T-cell (primary cell): ENCODE results near the gene NAV2. TPM values are rescaled to one million over a fixed set of nuclear protein-coding genes. Genes with fewer than 3 reads are reported as not detected.

Experiments
- ATAC-seq, 4 experiments: fragments of 200-7000 bp in 3 of 4; fragments of 150-1000 bp in 1 of 4; cut with Tn5 transposase; replicated peaks in 1 of 4; 1 replicate in 3 of 4; 2 replicates in 1 of 4; pipeline ENCODE4 v1.10.0; 2021; ENCODE audit warnings: moderate library complexity in 3 of 4, mild to moderate bottlenecking in 2 of 4, moderate number of reproducible peaks in 1 of 4
- CTCF ChIA-PET, 2 donors: fragments of 300-600 bp; sonication (Branson Sonifier 250); formaldehyde crosslinking; loops; one replicate each; lab custom pipeline; 2022; ENCODE audit warnings: antibody characterized with exemption in 2 of 2; lab: Charles Lee
- POLR2A ChIA-PET, 2 donors: fragments of 300-600 bp; sonication (Branson Sonifier 250); formaldehyde crosslinking; loops; one replicate each; lab custom pipeline; 2022; ENCODE audit warnings: antibody characterized with exemption in 2 of 2; lab: Charles Lee
- DNase-seq, 35 experiments: peaks; one replicate each; pipeline versions ENCODE4 v3.0.0 to v3.0.0-alpha.2; 2013 to 2023
- H3K27ac ChIP-seq: one replicate; pipeline ENCODE4 v1.5.1; 2013; ENCODE audit warnings: low read length
- H3K27me3 ChIP-seq, 2 experiments: replicated peaks in 1 of 2; 1 replicate in 1 of 2; 2 replicates in 1 of 2; pipeline versions ENCODE4 v1.6.1 to v1.7.0; 2013; ENCODE audit warnings: low read length in 1 of 2, mixed read lengths in 1 of 2; ENCODE audit not compliant: control insufficient read depth in 2 of 2, insufficient read depth in 2 of 2; ENCODE audit errors: extremely low read depth in 1 of 2
- H3K36me3 ChIP-seq, 2 donors: 1 replicate in 1 of 2; 2 replicates in 1 of 2; pipeline versions ENCODE4 v1.6.1 to v1.7.0; 2013; ENCODE audit warnings: low read length in 1 of 2; ENCODE audit not compliant: control insufficient read depth in 2 of 2, insufficient read depth in 1 of 2; ENCODE audit errors: extremely low read depth in 1 of 2
- H3K4me1 ChIP-seq, 2 experiments: 1 replicate in 1 of 2; 2 replicates in 1 of 2; pipeline versions ENCODE4 v1.6.1 to v1.7.0; 2013; ENCODE audit warnings: low read length in 2 of 2, mixed read lengths in 1 of 2; ENCODE audit not compliant: insufficient read depth in 2 of 2, control insufficient read depth in 1 of 2; ENCODE audit errors: extremely low read depth in 1 of 2
- H3K4me3 ChIP-seq, 2 donors: 1 replicate in 1 of 2; 2 replicates in 1 of 2; pipeline versions ENCODE4 v1.5.1 to v1.7.0; 2013; ENCODE audit warnings: mild to moderate bottlenecking in 2 of 2, low read length in 1 of 2, moderate library complexity in 1 of 2; ENCODE audit not compliant: control insufficient read depth in 1 of 2; ENCODE audit errors: extremely low read depth in 1 of 2
- H3K9me3 ChIP-seq: 2 replicates; pipeline ENCODE4 v1.7.0; 2013
- H3K27ac Mint-ChIP-seq, 2 donors: one replicate each; pipeline ENCODE4 v1.8.0; 2020 to 2021; ENCODE audit warnings: mild to moderate bottlenecking in 2 of 2, mixed read lengths in 2 of 2
- H3K27me3 Mint-ChIP-seq, 2 donors: one replicate each; pipeline ENCODE4 v1.8.0; 2021 to 2022; ENCODE audit warnings: mixed read lengths in 2 of 2
- H3K36me3 Mint-ChIP-seq: one replicate; pipeline ENCODE4 v1.8.0; 2021; ENCODE audit warnings: mixed read lengths
- H3K4me1 Mint-ChIP-seq, 3 donors: one replicate each; pipeline ENCODE4 v1.8.0; 2020 to 2022; ENCODE audit warnings: mixed read lengths in 3 of 3, mild to moderate bottlenecking in 1 of 3
- H3K4me3 Mint-ChIP-seq, 3 donors: one replicate each; pipeline ENCODE4 v1.8.0; 2020 to 2022; ENCODE audit warnings: mild to moderate bottlenecking in 3 of 3, mixed read lengths in 3 of 3, moderate library complexity in 3 of 3
- H3K9me3 Mint-ChIP-seq, 3 donors: one replicate each; pipeline ENCODE4 v1.8.0; 2020 to 2022; ENCODE audit warnings: mixed read lengths in 3 of 3
- WGBS: methylation state at CpG from one replicate; pipeline ENCODE4 v1.1.5; 2013; ENCODE audit warnings: missing lambda C conversion rate; ENCODE audit not compliant: insufficient coverage; 5-methylcytosine and 5-hydroxymethylcytosine counted together
- total RNA-seq, 35 experiments: library from RNA in 6 of 35; stranded (reverse) in 6 of 35; fragments of 120-200 nt in 1 of 35; gene quantifications; one replicate each; pipeline versions ENCODE4 v1.2.1 to v1.2.4 and lab custom pipeline; 2013 to 2026

Gene NAV2
- total RNA-seq, 5 donors from 2014 or later (not counting 1 experiment from before 2014, with no cell fraction given) = 0.55 to 3.0 (median 1.8) TPM

GRCh38 chr11:20015101-20015500, 302.5 kb downstream of the NAV2 start:
- Mint-ChIP-seq H3K4me3 (no peak overlapping the region), H3K36me3 (no peaks in the 10 kb centered on the region), H3K27me3 (peaks cover 9 to 13% of the 10 kb centered on the region in 2 donors), H3K27ac (no peak overlapping the region), H3K9me3 (no peaks in the 10 kb centered on the region), H3K4me1 (no peaks in the 10 kb centered on the region)
- no peak for ATAC-seq
- ChIA-PET CTCF (no interaction called here), POLR2A (no interaction called here)
- no CpG with 5 or more reads among the region's 3 CpGs for WGBS
- H3K27me3 ChIP-seq = peaks cover 0 to 4% of the 10 kb centered on the region in 2 experiments
- no peaks in the 10 kb centered on the region for H3K36me3 ChIP-seq
- DNase-seq = no peak
- H3K4me3 ChIP-seq = no peak overlapping the region
- H3K27ac ChIP-seq = no peak overlapping the region
- H3K9me3 ChIP-seq = no peaks in the 10 kb centered on the region
- no peaks in the 10 kb centered on the region for H3K4me1 ChIP-seq

- ATAC-seq (no peak), DNase-seq (no peak)
- Histone ChIP-seq H3K4me3 (no peak overlapping the region), H3K9me3 (no peaks in the 10 kb centered on the region), H3K4me1 (no peaks in the 10 kb centered on the region), H3K36me3 (no peaks in the 10 kb centered on the region), H3K27ac (no peak overlapping the region), H3K27me3 (peaks cover 0 to 4% of the 10 kb centered on the region in 2 experiments)
- no peaks in the 10 kb centered on the region for H3K4me1 Mint-ChIP-seq
- no peaks in the 10 kb centered on the region for H3K36me3 Mint-ChIP-seq
- no peaks in the 10 kb centered on the region for H3K9me3 Mint-ChIP-seq
- ChIA-PET CTCF (no interaction called here), POLR2A (no interaction called here)
- peaks cover 9 to 13% of the 10 kb centered on the region in 2 donors for H3K27me3 Mint-ChIP-seq
- H3K4me3 Mint-ChIP-seq = no peak overlapping the region
- H3K27ac Mint-ChIP-seq = no peak overlapping the region
- WGBS = 71% methylated on average over 12 of the region's 14 CpGs
Measured at GRCh38 chr11:20015529-20016427, 303.1 kb downstream of the NAV2 start.

- no peaks in the 10 kb centered on the region for H3K9me3 Mint-ChIP-seq
- no peaks in the 10 kb centered on the region for H3K36me3 Mint-ChIP-seq
- H3K27ac Mint-ChIP-seq = no peak overlapping the region
- Histone ChIP-seq H3K27ac (no peak overlapping the region), H3K36me3 (no peaks in the 10 kb centered on the region), H3K27me3 (peaks cover 0 to 4% of the 10 kb centered on the region in 2 experiments), H3K4me1 (no peaks in the 10 kb centered on the region), H3K4me3 (no peak overlapping the region), H3K9me3 (no peaks in the 10 kb centered on the region)
- CTCF ChIA-PET = no interaction called here
- peaks cover 9 to 13% of the 10 kb centered on the region in 2 donors for H3K27me3 Mint-ChIP-seq
- 86% methylated on average over 1 of the region's 3 CpGs for WGBS
- no peak for ATAC-seq
- no peak overlapping the region for H3K4me3 Mint-ChIP-seq
- POLR2A ChIA-PET = interaction anchor here in 1 of 2 donors (0.7 kb wide), 1 partner anchor 16 kb away, joined by 4 read pairs; no protein-coding TSS in a partner anchor
- H3K4me1 Mint-ChIP-seq = no peaks in the 10 kb centered on the region
- no peak for DNase-seq
Measured at GRCh38 chr11:20016526-20016925, 303.9 kb downstream of the NAV2 start.

GRCh38 chr11:20017320-20017719, 304.7 kb downstream of the NAV2 start:
- H3K27me3 ChIP-seq = peaks cover 0 to 4% of the 10 kb centered on the region in 2 experiments
- H3K4me1 ChIP-seq = no peaks in the 10 kb centered on the region
- DNase-seq = no peak
- Mint-ChIP-seq H3K27me3 (peaks cover 9 to 11% of the 10 kb centered on the region in 2 donors), H3K9me3 (no peaks in the 10 kb centered on the region), H3K4me1 (no peaks in the 10 kb centered on the region), H3K27ac (no peak overlapping the region), H3K36me3 (no peaks in the 10 kb centered on the region), H3K4me3 (no peak overlapping the region)
- no peaks in the 10 kb centered on the region for H3K36me3 ChIP-seq
- no peak overlapping the region for H3K4me3 ChIP-seq
- ChIA-PET POLR2A (interaction anchor here in 1 of 2 donors (0.7 kb wide), 1 partner anchor 17 kb away, joined by 4 read pairs; no protein-coding TSS in a partner anchor), CTCF (no interaction called here)
- ATAC-seq = no peak
- no peak overlapping the region for H3K27ac ChIP-seq
- H3K9me3 ChIP-seq = no peaks in the 10 kb centered on the region
- WGBS = 94% methylated on average over 2 of the region's 4 CpGs

GRCh38 chr11:20020198-20020597, 307.6 kb downstream of the NAV2 start:
- 77% methylated on average over 3 of the region's 3 CpGs for WGBS
- POLR2A ChIA-PET = no interaction called here
- no peaks in the 10 kb centered on the region for H3K36me3 ChIP-seq
- Mint-ChIP-seq H3K36me3 (no peaks in the 10 kb centered on the region), H3K4me3 (no peak overlapping the region), H3K27ac (no peak overlapping the region), H3K4me1 (no peaks in the 10 kb centered on the region), H3K27me3 (peaks cover 2 to 8% of the 10 kb centered on the region in 2 donors), H3K9me3 (no peaks in the 10 kb centered on the region)
- H3K27me3 ChIP-seq = peaks cover 0 to 6% of the 10 kb centered on the region in 2 experiments
- no peak overlapping the region for H3K27ac ChIP-seq
- ATAC-seq (no peak), DNase-seq (no peak)
- CTCF ChIA-PET = no interaction called here
- H3K4me1 ChIP-seq = no peaks in the 10 kb centered on the region
- H3K9me3 ChIP-seq = no peaks in the 10 kb centered on the region
- H3K4me3 ChIP-seq = no peak overlapping the region

GRCh38 chr11:20020716-20021115, 308.1 kb downstream of the NAV2 start:
- no peaks in the 10 kb centered on the region for H3K4me1 Mint-ChIP-seq
- Histone ChIP-seq H3K27me3 (peaks cover 0 to 6% of the 10 kb centered on the region in 2 experiments), H3K4me3 (no peak overlapping the region), H3K27ac (no peak overlapping the region), H3K9me3 (no peaks in the 10 kb centered on the region), H3K36me3 (no peaks in the 10 kb centered on the region), H3K4me1 (no peaks in the 10 kb centered on the region)
- ChIA-PET CTCF (no interaction called here), POLR2A (no interaction called here)
- no peak for ATAC-seq
- H3K27me3 Mint-ChIP-seq = peaks cover 0 to 8% of the 10 kb centered on the region in 2 donors
- H3K36me3 Mint-ChIP-seq = no peaks in the 10 kb centered on the region
- H3K4me3 Mint-ChIP-seq = no peak overlapping the region
- H3K9me3 Mint-ChIP-seq = no peaks in the 10 kb centered on the region
- WGBS = 86% methylated on average over 4 of the region's 4 CpGs
- no peak overlapping the region for H3K27ac Mint-ChIP-seq
- DNase-seq = no peak
